Measurements from ENCODE around the gene NSG2. TPM values are rescaled to one million over a fixed set of nuclear protein-coding genes. Genes with fewer than 3 reads are reported as not detected.

Gene NSG2
- total and polyA plus RNA-seq, 4 donors = 0.14 TPM; not detected in 3

DNA sequence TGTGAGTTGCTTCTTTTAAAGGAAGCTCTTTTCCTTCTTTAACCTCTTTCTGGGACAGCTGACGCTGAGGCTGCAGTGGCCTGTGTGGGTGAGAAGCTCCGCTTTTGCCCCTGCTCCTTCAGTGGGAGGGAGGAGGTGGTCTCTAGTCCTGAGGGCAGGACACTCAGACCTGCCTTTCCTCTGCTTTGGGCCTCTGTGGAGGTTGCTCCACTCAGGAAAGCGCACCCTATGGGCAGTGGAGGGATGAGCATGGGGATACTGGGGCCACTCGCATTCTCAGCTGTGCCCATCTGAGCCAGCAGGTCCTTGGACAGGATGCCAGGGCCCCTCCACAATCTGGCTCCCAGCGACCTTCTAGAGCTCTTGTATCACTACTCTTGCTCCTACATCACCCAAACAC lies 111.5 kb downstream of the NSG2 start (continued):
- TF ChIP-seq, protein P1, sequence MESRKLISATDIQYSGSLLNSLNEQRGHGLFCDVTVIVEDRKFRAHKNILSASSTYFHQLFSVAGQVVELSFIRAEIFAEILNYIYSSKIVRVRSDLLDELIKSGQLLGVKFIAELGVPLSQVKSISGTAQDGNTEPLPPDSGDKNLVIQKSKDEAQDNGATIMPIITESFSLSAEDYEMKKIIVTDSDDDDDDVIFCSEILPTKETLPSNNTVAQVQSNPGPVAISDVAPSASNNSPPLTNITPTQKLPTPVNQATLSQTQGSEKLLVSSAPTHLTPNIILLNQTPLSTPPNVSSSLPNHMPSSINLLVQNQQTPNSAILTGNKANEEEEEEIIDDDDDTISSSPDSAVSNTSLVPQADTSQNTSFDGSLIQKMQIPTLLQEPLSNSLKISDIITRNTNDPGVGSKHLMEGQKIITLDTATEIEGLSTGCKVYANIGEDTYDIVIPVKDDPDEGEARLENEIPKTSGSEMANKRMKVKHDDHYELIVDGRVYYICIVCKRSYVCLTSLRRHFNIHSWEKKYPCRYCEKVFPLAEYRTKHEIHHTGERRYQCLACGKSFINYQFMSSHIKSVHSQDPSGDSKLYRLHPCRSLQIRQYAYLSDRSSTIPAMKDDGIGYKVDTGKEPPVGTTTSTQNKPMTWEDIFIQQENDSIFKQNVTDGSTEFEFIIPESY (IDR thresholded peaks at IDR 0.05) = no peak

Other genes starting within 250 kb of the NSG2 start
- 100 to 1,000 TPM in 1 of 2 donors, 10 to 100 TPM in 1; 47.0 to 113 TPM for gene CPEB4, start 157.4 kb upstream of the NSG2 start, total RNA-seq
- gene CPEB4, start 157.4 kb upstream of the NSG2 start, polyA plus RNA-seq = 10 to 100 TPM; 14.3 to 17.1 TPM
- under 1 TPM in 1 of 2 donors, not detected in 1; 0.08 TPM for gene C5orf47, start 56.5 kb upstream of the NSG2 start, total RNA-seq
- gene C5orf47, start 56.5 kb upstream of the NSG2 start, polyA plus RNA-seq = not detected